ENCODE data around the gene DCHS1.

GRCh38 chr11:6695377-6695776 lies 39.8 kb upstream of the DCHS1 start:
- no peak for TF ChIP-seq CTCF (IDR thresholded peaks at IDR 0.05)
- no peak for TF ChIP-seq POLR2A (IDR thresholded peaks at IDR 0.05)
